ENCODE measurements around the gene HPX. TPM values are rescaled to one million over a fixed set of nuclear protein-coding genes. Genes with fewer than 3 reads are reported as not detected.

HPX gene
- total RNA-seq, 1 experiment from 2014 or later = 1.2 TPM

DNA sequence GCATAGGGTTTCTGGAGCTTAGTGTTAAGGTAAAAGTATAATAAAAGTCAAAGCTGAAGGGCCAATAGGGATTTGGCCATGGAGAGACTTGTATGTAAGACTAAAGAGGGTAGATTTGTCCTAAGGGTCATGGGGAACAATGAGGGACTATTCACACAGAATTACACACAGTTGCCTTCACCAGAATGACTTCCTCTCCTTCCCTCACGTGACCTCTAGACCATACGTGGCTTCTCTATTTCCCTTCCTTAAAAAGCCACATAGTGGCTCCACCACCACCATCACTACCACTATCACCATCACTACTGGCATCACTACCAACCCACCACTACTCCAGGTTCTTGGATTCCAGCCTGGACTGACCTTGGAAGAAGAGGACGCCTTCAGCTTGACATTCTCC lies 2.8 kb downstream of the HPX start:
- Histone ChIP-seq H2BK12ac (ENCODE audit: insufficient read length, low read depth, low read length) (no peak overlapping the region), H2AK5ac (ENCODE audit: insufficient read length, low read length) (no peak overlapping the region), H3K27me3 (ENCODE audit: insufficient read depth, low read length) (no peaks in the 10 kb centered on the region), H3K4me2 (ENCODE audit: insufficient read depth, insufficient read length, low read length) (no peak overlapping the region), H3K9ac (ENCODE audit: extremely low read depth, insufficient read length, low read length) (no peak overlapping the region), H4K8ac (replicated peaks; ENCODE audit: insufficient read length, low read depth, low read length) (no peak overlapping the region), H2BK15ac (ENCODE audit: low read depth, low read length) (no peak overlapping the region), H3K23ac (ENCODE audit: insufficient read length, low read depth, low read length) (no peak overlapping the region), H2BK5ac (ENCODE audit: insufficient read length, low read length) (no peak overlapping the region), H3K4ac (ENCODE audit: low read depth, low read length) (no peak overlapping the region), H2BK120ac (ENCODE audit: low read depth, low read length, poor library complexity, severe bottlenecking) (no peak overlapping the region), H3K79me2 (ENCODE audit: insufficient read depth, low read length) (no peaks in the 10 kb centered on the region), H3K14ac (ENCODE audit: insufficient read depth, low read length) (no peak overlapping the region), H3K18ac (ENCODE audit: insufficient read length, low read depth, low read length) (no peak overlapping the region), H4K5ac (ENCODE audit: insufficient read length, low read depth, low read length) (no peak overlapping the region), H4K91ac (ENCODE audit: insufficient read length, low read depth, low read length) (no peak overlapping the region), H3T11ph (ENCODE audit: low read length) (no peak overlapping the region), H3K79me1 (ENCODE audit: insufficient read depth, low read depth, low read length, poor library complexity, severe bottlenecking) (no peaks in the 10 kb centered on the region), H3K4me1 (ENCODE audit: insufficient read depth, low read length) (no peaks in the 10 kb centered on the region), H3K23me2 (ENCODE audit: insufficient read length, low read depth, low read length, poor library complexity, severe bottlenecking) (no peaks in the 10 kb centered on the region), H2AFZ (ENCODE audit: low read length) (no peak overlapping the region), H3K27ac (ENCODE audit: insufficient read length, low read depth, low read length) (no peak overlapping the region), H3K9me3 (ENCODE audit: control insufficient read depth, low read depth, low read length) (no peaks in the 10 kb centered on the region), H2BK20ac (ENCODE audit: low read depth, low read length, poor library complexity, severe bottlenecking) (no peak overlapping the region), H3K56ac (ENCODE audit: insufficient read length, low read depth, low read length) (no peak overlapping the region), H4K20me1 (ENCODE audit: control insufficient read depth, insufficient read depth, insufficient read length) (no peaks in the 10 kb centered on the region)
- Mint-ChIP-seq H3K4me3 (no peak overlapping the region), H3K4me1 (peaks cover 0 to 3% of the 10 kb centered on the region in 2 experiments; a peak in 1 of 4 replicates), H3K36me3 (ENCODE audit: insufficient read depth in 1 of 3, low read depth in 3 of 3) (no peaks in the 10 kb centered on the region), H3K9me3 (no peaks in the 10 kb centered on the region), H3K27me3 (ENCODE audit: low read depth) (peaks cover 2% of the 10 kb centered on the region; the same call in 1 of the 2 replicates), H3K27ac (no peak overlapping the region)
- WGBS (ENCODE audit: extremely low coverage, insufficient read length, low lambda C conversion rate) = no CpG with 5 or more reads among the region's 3 CpGs
- no peak for DNase-seq
- TF ChIP-seq, protein P1, sequence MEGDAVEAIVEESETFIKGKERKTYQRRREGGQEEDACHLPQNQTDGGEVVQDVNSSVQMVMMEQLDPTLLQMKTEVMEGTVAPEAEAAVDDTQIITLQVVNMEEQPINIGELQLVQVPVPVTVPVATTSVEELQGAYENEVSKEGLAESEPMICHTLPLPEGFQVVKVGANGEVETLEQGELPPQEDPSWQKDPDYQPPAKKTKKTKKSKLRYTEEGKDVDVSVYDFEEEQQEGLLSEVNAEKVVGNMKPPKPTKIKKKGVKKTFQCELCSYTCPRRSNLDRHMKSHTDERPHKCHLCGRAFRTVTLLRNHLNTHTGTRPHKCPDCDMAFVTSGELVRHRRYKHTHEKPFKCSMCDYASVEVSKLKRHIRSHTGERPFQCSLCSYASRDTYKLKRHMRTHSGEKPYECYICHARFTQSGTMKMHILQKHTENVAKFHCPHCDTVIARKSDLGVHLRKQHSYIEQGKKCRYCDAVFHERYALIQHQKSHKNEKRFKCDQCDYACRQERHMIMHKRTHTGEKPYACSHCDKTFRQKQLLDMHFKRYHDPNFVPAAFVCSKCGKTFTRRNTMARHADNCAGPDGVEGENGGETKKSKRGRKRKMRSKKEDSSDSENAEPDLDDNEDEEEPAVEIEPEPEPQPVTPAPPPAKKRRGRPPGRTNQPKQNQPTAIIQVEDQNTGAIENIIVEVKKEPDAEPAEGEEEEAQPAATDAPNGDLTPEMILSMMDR (conservative IDR thresholded peaks at IDR 0.05) = no peak
